GM12891 (cell line): Measurements from ENCODE around the gene HDAC8.
"Not testable (repeated sequence)": the region's sequence is repeated elsewhere in the genome, so short reads cannot be mapped to it uniquely, and the experiment has no call there.

Experiments
- DNase-seq: peaks from one replicate; pipeline ENCODE4 v3.0.0; 2011; ENCODE audit warnings: low spot score; ENCODE audit not compliant: insufficient read length
- FAIRE-seq: peaks from 2 replicates; lab custom pipeline; 2011; peaks lifted over from hg19 to GRCh38; lab: Jason Lieb, UNC
- PAX5 ChIP-seq: IDR thresholded peaks from 2 replicates; pipeline ENCODE4 v1.6.1; 2011; ENCODE audit warnings: low read length, moderate library complexity, mild to moderate bottlenecking; ENCODE audit not compliant: insufficient read depth, severe bottlenecking
- POLR2A ChIP-seq: IDR thresholded peaks from 2 replicates; pipeline ENCODE4 v1.6.1; 2011; ENCODE audit warnings: low read depth, low read length, control low read depth
- POLR2AphosphoS5 ChIP-seq: IDR thresholded peaks from 2 replicates; pipeline ENCODE4 v1.6.1; 2011; ENCODE audit warnings: low read depth, low read length, control low read depth
- POU2F2 ChIP-seq: IDR thresholded peaks from 2 replicates; pipeline ENCODE4 v1.6.1; 2011; ENCODE audit warnings: low read depth, mild to moderate bottlenecking, control low read depth, low read length, moderate library complexity
- SPI1 ChIP-seq: IDR thresholded peaks from 2 replicates; pipeline ENCODE4 v1.6.1; 2011; ENCODE audit warnings: low read depth, low read length, control low read depth
- TAF1 ChIP-seq: IDR thresholded peaks from 2 replicates; pipeline ENCODE4 v1.6.1; 2011; ENCODE audit warnings: low read depth, low read length, control low read depth

Gene HDAC8

DNA sequence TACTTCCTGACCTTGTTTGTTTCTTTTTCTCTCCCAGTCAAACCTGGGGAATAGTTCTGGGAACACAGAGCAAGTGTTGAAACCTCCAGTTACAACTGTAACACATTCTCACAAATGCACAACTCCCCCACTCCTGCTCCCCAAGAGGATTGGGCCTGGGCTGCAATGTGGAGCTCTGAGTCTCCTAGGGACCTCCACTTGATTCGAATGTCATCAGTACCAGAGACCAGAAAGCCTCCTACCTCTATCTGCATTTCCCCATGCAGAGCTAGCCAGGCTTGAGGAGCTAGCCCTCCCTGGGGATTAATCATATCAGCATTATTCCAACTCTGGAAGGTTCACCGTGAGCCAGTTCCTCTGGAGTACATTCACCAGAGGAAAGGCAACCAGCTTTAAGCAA, 225.3 kb downstream of the HDAC8 start:
- FAIRE-seq, result no peak

DNA sequence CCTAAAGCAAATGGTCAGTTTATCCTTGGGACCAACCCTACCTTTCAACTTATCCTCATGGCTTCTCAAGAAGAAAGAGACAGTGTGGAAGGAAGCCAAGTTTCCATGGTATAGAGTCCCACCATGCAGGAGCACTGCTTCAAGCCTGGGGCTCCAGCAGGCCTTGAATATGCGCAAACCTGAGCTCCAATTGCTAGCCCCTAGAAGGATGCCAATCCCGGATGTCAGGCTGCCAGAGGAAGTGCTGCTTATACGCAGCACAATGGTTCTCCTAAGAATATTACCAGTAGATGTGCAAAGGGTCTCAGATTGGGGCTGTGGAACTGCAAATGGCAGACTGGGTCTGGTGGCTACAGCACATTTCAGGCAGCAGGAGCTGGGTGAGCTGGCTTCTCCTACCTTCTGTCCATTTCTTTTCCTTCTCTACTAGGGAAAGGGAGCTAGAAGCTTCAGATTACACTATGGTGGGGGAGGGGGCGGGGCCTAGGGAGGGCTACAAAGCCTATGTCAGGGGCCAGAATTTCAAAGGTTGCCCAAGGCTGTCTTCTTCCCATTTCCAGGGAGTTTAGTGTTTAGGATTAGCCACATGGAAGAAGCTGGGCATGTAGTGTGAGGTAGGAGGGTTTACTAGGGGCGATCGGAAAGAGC, 226.2 kb downstream of the HDAC8 start:
- TF ChIP-seq POU2F2 (no peak), PAX5 (no peak), SPI1 (no peak), TAF1 (no peak), POLR2AphosphoS5 (no peak), POLR2A (no peak)
- no peak for DNase-seq
- FAIRE-seq, result no peak

More for the DNA sequence above, 225.3 kb downstream of the HDAC8 start:
- DNase-seq, result no peak
- TF ChIP-seq POLR2A (no peak), PAX5 (no peak), TAF1 (no peak), POU2F2 (no peak), SPI1 (no peak), POLR2AphosphoS5 (no peak)

DNA sequence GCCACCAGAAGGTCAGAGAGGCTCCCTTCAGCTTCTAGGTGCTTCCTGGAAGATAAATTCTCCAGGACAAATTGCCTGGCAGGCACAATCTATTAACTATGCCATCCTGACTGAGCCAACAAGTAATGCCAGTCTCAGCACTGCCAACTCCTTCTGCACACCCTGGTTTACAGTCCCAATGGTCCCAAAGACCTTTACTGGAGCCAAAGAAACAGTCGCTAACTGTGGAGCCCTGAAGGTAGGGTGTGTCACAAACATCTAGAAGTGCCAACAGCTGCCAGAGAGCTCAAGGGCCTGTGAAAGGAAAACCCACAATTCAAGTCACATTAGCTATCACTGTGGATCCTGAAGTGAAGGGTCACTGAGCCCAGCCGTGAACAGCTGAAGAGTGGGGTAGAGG, 232.0 kb downstream of the HDAC8 start:
- TF ChIP-seq POU2F2 (no peak), POLR2A (no peak), TAF1 (no peak), PAX5 (no peak), POLR2AphosphoS5 (no peak), SPI1 (no peak)
- DNase-seq, result no peak
- FAIRE-seq, result no peak

DNA sequence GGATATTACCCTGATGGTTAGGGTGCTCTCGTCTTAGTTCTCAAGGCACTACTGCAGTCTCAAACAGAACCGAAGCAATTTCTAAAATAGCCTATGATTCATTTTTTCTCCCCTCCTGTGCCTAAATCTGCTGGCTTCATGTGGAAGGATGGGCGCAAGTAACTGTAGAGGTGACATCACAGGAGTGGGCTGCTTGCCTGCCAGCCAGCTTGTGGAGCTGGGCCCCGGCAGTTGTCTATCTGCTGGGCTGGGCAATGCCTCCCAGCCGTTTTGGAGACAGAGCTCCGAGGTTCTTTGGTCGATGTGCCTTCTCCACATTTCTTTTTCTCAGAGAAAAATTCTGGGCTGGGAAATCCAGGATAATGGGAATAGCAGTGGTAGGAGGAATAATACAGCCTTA, 232.6 kb downstream of the HDAC8 start:
- TF ChIP-seq TAF1 (no peak), POLR2A (no peak), PAX5 (no peak), POLR2AphosphoS5 (no peak), POU2F2 (no peak), SPI1 (no peak)
- no peak for FAIRE-seq
- no peak for DNase-seq

DNA sequence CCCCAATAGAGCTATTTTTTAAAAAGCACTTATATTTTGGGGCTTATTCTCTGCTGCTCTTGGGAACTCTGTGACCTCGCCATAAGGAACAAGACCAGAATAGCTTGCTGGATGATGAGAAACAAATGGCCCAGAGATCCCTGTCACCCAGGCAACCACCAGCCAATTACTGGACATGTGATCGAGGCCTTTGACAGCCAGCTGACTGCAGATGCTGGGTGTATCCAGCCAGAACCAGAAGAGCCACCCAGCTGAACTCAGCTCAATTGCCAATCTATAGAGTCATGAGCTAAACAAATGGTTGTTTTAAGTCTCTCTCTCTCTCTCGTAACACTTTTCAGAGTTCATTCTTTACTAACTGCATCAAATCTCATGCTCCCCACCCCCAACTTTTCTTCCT, 242.5 kb downstream of the HDAC8 start:
- TF ChIP-seq POU2F2 (no peak), TAF1 (no peak), SPI1 (no peak), PAX5 (no peak), POLR2AphosphoS5 (no peak)
- DNase-seq, result no peak
- FAIRE-seq, result no peak

DNA sequence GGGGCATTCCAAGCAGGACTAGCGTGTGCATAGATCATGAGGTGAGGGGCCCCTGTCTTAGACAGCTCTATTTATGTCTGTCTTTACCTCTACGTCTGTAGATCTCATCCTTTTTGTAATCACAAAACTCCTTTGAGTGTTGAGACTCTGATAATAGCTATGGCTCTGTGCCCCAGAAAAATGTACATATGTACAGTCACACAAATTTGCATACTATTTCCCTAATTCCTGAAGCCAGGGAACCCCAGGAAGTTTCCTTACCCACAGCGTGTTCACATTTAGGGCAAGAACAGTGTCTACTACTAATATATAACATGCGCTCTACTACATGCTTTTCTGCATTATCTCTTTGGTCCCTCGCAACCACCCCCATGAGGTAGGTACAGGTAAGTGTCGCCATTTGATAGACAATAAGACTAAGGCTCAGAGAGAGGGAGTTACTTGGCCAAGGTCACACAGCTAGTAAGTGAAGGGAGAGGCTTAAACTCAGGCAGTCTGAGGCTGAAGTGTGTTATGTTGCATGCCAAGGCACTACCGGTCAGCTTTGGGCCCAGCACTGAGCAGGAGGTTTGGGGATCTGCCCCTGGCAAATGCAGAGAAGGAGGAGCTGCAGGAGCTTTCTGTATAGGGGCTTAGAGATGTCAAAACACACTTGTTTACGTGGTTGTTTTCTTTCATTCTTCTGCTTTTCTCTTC, 245.9 kb downstream of the HDAC8 start:
- DNase-seq (no peak), FAIRE-seq (no peak)
- TF ChIP-seq SPI1, result no peak
- no peak for TF ChIP-seq POLR2AphosphoS5
- TF ChIP-seq POLR2A, result no peak
- TF ChIP-seq TAF1, result no peak

DNA sequence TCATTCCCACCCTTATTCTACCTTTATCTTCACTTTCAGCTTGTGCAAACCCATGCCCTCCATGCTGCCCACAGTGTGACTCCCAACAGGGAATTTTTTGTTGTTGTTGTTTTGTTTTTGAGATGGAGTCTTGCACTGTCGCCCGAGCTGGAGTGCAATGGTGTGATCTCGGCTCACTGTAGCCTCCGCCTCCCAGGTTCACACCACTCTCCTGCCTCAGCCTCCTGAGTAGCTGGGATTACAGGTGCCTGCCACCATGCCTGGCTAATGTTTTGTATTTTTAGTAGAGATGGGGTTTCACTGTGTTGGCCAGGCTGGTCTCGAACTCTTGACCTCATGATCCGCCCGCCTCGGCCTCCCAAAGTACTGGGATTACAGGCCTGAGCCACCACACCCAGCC, 253.0 kb downstream of the HDAC8 start:
- not testable (repeated sequence) for DNase-seq, FAIRE-seq

DNA sequence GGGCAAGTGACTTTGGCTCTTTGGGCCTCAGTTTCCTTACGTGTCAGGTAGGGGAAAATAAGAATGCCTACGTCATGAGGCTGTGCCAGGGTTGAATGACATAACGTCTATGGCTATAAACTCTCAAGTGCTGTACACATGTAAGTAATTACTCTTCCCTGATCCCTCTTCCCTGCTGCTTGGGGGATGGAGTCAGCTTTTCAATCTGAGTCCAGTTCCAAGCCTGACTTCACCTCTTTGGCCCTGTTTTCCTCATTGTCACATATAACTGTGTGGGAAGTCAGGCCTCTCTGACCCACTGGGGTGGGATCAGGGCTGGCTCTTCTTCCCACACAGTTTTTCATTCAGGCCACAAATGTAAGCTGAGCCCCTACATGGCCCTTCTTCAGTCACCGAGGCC, 255.5 kb downstream of the HDAC8 start:
- DNase-seq, result no peak
- TF ChIP-seq PAX5 (no peak), POLR2AphosphoS5 (no peak)
- FAIRE-seq, result no peak

DNA sequence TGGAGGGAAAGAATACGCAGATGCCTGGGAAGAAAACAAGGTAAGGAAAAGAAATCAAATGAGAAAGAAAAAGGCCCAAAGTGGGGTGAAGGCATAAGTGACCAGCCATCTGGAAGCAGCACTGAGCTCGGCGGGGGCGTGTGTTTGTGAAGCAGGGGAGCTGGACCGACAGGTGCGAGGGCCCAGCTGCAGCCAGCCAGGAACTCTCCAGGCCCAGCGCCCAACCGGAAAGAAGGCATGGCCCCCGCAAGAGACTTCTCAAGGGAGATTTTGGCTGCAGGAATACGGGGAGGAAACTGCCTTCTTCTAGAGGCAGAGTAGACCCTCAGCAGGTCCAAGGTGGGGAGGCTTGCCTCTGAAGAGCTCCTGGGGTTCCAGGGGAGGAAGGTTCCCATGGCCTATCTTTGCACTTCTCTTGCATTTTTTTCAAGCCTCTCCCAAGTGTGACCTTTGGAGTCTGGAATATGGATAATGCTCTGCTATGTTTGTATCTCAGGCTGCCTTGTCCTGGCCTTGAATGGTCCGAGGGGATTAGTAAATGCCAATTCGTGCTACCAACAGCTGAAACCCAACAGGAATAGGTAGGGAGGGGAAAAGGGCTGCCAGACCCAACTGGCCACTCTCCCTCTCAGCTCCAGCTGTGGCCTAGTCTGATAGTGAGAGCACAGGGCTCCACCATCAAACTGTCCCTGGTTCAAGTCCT, 256.1 kb downstream of the HDAC8 start:
- FAIRE-seq (no peak), DNase-seq (no peak)
- TF ChIP-seq SPI1 (no peak), POLR2A (no peak), POLR2AphosphoS5 (no peak), POU2F2 (no peak), PAX5 (no peak), TAF1 (no peak)
